NCI-H2081 (cell line): ENCODE results near the gene TPRX1.
"Not testable (repeated sequence)": the region's sequence is repeated elsewhere in the genome, so short reads cannot be mapped to it uniquely, and the experiment has no call there.

ENCODE experiments used
- DNase-seq, 2 experiments: peaks; one replicate each; lab custom pipeline; 2025; lab: John Stamatoyannopoulos, UW

TPRX1 gene

GRCh38 chr19:47804451-47804850 lies at the start of gene TPRX1:
Gene TPRX1, minus strand, starts transcription at chr19:47804551. Its CDS starts 12 bp downstream, at chr19:47804539.
- not testable (repeated sequence) for DNase-seq

GRCh38 chr19:47853003-47853402 lies 48.7 kb upstream of the TPRX1 start:
- no peak for DNase-seq

- no peak for DNase-seq
Measured at GRCh38 chr19:47848823-47849473, 44.6 kb upstream of the TPRX1 start.

- no peak for DNase-seq
Measured at GRCh38 chr19:47848425-47848822, 44.1 kb upstream of the TPRX1 start.

- no peak for DNase-seq
Measured at GRCh38 chr19:47842941-47843340, 38.6 kb upstream of the TPRX1 start.

- no peak for DNase-seq
Measured at GRCh38 chr19:47839913-47840312, 35.6 kb upstream of the TPRX1 start.

GRCh38 chr19:47839411-47839810 lies 35.1 kb upstream of the TPRX1 start:
- no peak for DNase-seq

- no peak for DNase-seq
Measured at GRCh38 chr19:47836038-47836437, 31.7 kb upstream of the TPRX1 start.

- no peak for DNase-seq
Measured at GRCh38 chr19:47832723-47833122, 28.4 kb upstream of the TPRX1 start.

GRCh38 chr19:47826800-47827199 lies 22.4 kb upstream of the TPRX1 start:
- DNase-seq = no peak

GRCh38 chr19:47824396-47824795 lies 20.0 kb upstream of the TPRX1 start:
- no peak for DNase-seq

GRCh38 chr19:47821460-47822020 lies 17.2 kb upstream of the TPRX1 start, which contains the start of gene CRX:
Gene CRX, plus strand, starts transcription at chr19:47821937. Its CDS starts 12,507 bp downstream, at chr19:47834444.
- no peak for DNase-seq

- DNase-seq = no peak
Measured at GRCh38 chr19:47820410-47820809, 16.1 kb upstream of the TPRX1 start.

GRCh38 chr19:47819858-47820257 lies 15.5 kb upstream of the TPRX1 start:
- no peak for DNase-seq

- DNase-seq = not testable (repeated sequence)
Measured at GRCh38 chr19:47818221-47818620, 13.9 kb upstream of the TPRX1 start.

GRCh38 chr19:47816270-47816669 lies 11.9 kb upstream of the TPRX1 start:
- not testable (repeated sequence) for DNase-seq

GRCh38 chr19:47813995-47814328 lies 9.6 kb upstream of the TPRX1 start:
- no peak for DNase-seq

- DNase-seq = peak in 1 of 2 experiments; percentile 36
Measured at GRCh38 chr19:47813304-47813994, 9.1 kb upstream of the TPRX1 start.

GRCh38 chr19:47806435-47806834 lies 2.1 kb upstream of the TPRX1 start:
- no peak for DNase-seq

GRCh38 chr19:47805313-47805712 lies 962 bp upstream of the TPRX1 start:
- no peak for DNase-seq

GRCh38 chr19:47803671-47804070 lies 680 bp downstream of the TPRX1 start:
- DNase-seq = not testable (repeated sequence)

- DNase-seq = not testable (repeated sequence)
Measured at GRCh38 chr19:47803148-47803547, 1.2 kb downstream of the TPRX1 start.

GRCh38 chr19:47802521-47803043 lies 1.8 kb downstream of the TPRX1 start:
- no peak for DNase-seq
